NCI-H2196 treated with DMSO at 0.1 percent for 48 hours (cell line): Measurements from ENCODE around the gene UMODL1.
"Not testable (repeated sequence)": the region's sequence is repeated elsewhere in the genome, so short reads cannot be mapped to it uniquely, and the experiment has no call there.

Source experiments
- DNase-seq: peaks from one replicate; lab custom pipeline; 2025; ENCODE audit not compliant: unreplicated experiment; lab: John Stamatoyannopoulos, UW

Gene UMODL1

GRCh38 chr21:42110691-42111469 is 39.8 kb downstream of the UMODL1 start:
- DNase-seq: no peak

GRCh38 chr21:42111470-42111743 is 40.3 kb downstream of the UMODL1 start:
- DNase-seq: no peak

GRCh38 chr21:42111811-42112210 is 40.7 kb downstream of the UMODL1 start:
- DNase-seq: no peak

GRCh38 chr21:42112238-42112637 is 41.1 kb downstream of the UMODL1 start:
- no peak for DNase-seq

GRCh38 chr21:42112857-42113256 is 41.7 kb downstream of the UMODL1 start:
- no peak for DNase-seq

GRCh38 chr21:42113926-42114409 is 42.9 kb downstream of the UMODL1 start:
- DNase-seq: no peak

- no peak for DNase-seq
Observed at GRCh38 chr21:42114646-42115045, 43.5 kb downstream of the UMODL1 start.

GRCh38 chr21:42115136-42115683 is 44.1 kb downstream of the UMODL1 start:
- DNase-seq: no peak

GRCh38 chr21:42116551-42116950 is 45.4 kb downstream of the UMODL1 start:
- DNase-seq: not testable (repeated sequence)

- peak; percentile 28 for DNase-seq
Observed at GRCh38 chr21:42117229-42117966, 46.3 kb downstream of the UMODL1 start.

- no peak for DNase-seq
Observed at GRCh38 chr21:42117967-42118780, 47.1 kb downstream of the UMODL1 start.

- no peak for DNase-seq
Observed at GRCh38 chr21:42118901-42119300, 47.8 kb downstream of the UMODL1 start.

GRCh38 chr21:42120101-42120902 is 49.2 kb downstream of the UMODL1 start:
- DNase-seq: peak; percentile 87

- DNase-seq: no peak
Observed at GRCh38 chr21:42120903-42121535, 49.9 kb downstream of the UMODL1 start.

GRCh38 chr21:42121794-42122193 is 50.7 kb downstream of the UMODL1 start:
- DNase-seq: peak; percentile 58

GRCh38 chr21:42122398-42122797 is 51.3 kb downstream of the UMODL1 start:
- no peak for DNase-seq

- DNase-seq: peak; percentile 2
Observed at GRCh38 chr21:42122808-42123207, 51.7 kb downstream of the UMODL1 start.

- no peak for DNase-seq
Observed at GRCh38 chr21:42123219-42123908, 52.2 kb downstream of the UMODL1 start.

- no peak for DNase-seq
Observed at GRCh38 chr21:42124081-42124480, 53.0 kb downstream of the UMODL1 start.
